NCI-H1436 treated with DMSO at 0.1 percent for 48 hours (cell line): Measurements from ENCODE around the gene SAV1.

Experiments used
- DNase-seq: peaks from one replicate; lab custom pipeline; 2025; lab: John Stamatoyannopoulos, UW

Gene SAV1

DNA sequence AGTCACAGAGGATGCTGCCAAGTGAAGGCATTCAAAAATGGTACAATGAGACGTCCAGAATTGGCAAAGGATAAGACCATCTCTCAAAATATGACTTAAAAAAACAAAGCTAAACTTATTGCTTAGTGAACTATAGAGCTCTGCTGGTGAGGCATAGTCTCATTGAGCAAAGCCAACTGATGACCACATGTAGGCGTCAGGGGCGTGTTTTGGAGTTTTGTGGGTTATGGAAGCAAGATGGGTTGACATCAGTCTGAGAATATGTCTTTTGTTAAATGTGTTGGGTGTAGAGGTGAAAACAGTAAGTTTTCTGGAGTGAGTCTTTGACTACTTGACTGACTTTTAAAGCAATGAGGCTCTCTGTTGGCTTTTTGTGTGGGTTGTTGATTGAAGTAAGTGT lies 60.9 kb downstream of the SAV1 start:
- no peak for DNase-seq

DNA sequence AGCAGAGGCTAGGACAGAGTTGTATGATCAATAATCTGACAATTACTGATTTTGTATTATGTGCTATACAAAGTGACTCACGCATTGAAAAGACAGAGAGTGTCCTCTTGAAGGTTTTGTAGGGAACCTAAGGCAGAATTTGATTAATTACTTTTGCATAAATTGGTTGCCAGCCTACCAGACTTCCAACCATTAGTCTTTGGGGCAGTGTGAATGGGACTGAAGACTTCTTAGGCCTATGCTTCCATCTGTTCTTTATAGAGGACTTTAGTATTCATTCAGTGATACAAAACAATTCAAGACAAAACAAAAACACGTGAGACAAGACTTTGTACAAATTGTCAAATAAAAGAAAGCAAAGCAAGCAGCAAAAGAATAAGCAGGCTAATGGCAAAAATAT lies 61.6 kb downstream of the SAV1 start:
- no peak for DNase-seq

DNA sequence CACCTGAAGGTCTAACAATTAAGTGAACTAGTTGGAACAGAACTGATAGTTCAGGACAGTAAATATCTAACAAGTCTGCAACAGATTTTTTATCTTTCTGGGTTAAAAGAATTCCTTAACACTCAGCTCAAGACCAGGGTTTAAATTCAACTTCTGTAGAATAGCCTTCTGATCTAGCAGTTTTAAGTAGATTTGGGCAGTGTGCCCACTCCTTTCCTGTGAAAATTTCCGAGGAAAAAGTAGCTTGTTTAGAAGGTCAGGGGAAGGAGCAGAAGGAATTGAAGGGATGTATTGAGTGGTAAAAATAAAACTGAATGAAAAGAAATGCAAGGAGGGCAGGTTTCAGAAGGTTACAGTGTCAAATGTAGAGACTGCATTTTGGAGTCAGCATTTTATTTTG lies 62.3 kb downstream of the SAV1 start:
- DNase-seq, result no peak

DNA sequence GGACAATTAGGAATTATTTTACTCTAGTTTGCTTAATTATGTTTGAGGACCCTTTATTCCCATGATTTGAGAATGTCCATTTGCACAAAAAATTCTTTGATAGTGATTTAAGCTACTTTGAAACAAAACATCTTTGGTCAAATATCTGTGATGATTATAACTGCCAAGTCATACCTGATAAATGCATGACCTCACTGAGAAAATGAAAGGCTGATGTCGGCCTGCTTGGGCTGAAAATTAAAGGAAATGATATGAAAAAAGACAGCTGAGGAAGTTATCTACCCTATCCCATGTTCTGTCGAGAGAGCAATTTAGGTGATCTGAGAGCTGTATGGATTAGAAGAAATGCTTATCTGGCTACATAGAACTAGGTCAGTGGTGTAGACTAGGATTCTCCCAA lies 64.5 kb downstream of the SAV1 start:
- no peak for DNase-seq

DNA sequence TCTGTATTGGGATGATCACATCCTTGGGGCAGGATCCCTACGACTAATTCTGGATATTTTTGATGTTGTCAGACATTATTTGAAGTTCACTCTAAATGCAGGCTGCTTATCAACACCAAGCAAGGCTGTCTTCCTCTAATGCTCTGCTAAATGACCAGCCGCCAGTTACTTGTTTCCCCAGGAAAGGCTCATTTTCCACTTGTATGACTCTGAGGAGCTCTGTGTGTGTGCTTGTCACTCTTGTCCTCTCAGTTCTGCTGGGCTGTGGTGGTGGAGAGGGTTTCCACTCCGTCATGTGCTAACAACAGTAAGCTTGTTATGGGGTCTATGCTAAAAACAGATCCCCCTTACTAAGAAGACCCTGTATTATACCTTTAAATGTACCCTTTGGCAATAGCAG lies 66.1 kb downstream of the SAV1 start:
- DNase-seq, result no peak

DNA sequence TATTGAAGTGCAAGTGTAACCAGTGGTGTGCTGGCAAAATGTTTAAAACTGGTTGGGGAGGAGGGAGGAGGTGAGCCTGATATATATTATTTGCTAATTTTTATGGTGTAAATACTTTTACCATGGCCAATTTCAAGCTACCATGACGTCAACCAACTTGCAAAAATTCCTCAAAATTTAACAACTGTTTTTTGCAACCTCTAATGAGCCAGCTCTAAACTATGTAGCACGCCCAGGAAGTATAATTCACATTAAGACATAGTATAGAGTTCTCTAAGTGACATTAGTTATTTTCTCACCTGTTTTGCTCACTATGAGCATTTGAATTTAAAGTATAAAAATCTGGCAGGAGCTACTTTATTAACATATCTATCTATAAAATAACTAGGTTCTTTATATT lies 66.7 kb downstream of the SAV1 start:
- DNase-seq, result no peak

GRCh38 chr14:50600849-50601248 lies 67.3 kb downstream of the SAV1 start:
- DNase-seq, result no peak

DNA sequence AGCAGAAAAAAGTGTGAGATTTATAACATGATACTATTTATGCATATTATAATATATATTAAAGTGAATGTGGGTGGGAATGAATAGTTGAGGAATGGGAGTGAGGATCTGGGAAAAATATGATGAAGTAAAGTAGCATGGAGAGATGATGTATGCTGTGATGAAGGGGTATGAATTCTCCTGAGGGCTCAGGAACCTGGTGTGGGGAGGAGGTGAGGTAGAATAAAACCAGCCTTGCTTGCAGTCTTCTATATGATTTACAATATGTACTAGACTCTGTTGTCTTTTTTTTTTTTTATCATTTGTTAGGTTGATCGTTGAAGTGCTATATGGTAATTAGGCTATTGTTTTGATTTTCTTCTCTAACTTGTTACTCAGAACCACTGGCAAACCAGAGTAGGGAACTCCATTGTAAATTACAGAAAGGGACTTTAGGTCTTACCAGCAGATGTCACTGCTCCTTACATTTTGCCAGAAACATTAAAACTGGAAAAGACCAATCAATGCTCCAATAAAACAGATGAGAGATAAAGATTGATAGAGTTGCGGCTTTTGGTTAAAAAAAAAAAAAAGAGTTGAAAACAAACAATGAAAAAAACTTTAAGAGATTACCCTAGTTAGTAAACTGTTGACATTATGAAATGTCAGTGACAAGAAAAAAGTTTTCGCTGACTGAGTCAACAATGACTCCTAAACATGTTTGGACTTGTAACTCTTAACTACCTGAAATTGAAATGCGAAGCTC lies 68.2 kb downstream of the SAV1 start:
- DNase-seq, result no peak

- DNase-seq, result no peak
These were observed 69.3 kb downstream of the SAV1 start for GRCh38 chr14:50598765-50599164.

DNA sequence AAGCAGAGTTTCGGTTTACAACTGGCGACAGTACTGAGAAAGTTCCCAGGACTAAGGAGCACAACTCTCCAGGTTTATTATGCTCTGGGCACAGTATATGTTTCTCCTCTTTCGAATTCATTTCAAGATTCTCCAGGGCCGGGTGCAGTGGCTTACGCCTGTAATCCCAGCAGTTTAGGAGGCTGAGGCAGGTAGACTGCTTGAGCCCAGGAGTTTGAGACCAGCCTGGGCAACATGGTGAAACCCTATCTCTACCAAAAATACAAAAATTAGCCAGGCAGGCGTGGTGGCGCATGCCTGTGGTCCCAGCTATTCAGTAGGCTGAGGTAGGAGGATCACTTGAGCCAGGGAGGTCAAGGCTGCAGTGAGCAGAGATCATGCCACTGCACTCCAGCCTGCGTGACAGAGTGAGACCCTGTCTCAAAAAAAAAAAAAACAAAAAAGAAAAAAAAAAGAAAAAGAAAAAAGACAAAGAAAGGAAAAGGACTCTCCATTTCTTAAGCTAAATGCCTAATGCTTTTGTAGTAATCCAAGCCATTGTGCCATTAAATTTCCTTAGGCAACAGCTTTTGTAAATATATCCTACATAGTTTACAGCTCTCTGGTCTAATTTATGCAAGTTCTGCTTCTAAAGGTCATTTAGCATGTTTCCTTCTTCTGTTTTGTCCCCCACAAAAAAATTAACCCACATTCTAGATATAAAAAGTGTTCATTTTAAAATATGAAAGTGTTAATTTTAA lies 73.4 kb downstream of the SAV1 start:
- DNase-seq, result no peak

- DNase-seq, result no peak
These were observed 77.6 kb downstream of the SAV1 start for GRCh38 chr14:50590464-50590863.
